Hepatocyte (in vitro differentiated cells): ENCODE measurements around the gene TMEM244.

Experiments
- EZH2phosphoT487 ChIP-seq: fragments of 200-600 bp; sonication (generic); IDR thresholded peaks from one replicate; pipeline ENCODE4 v1.6.1; 2018; ENCODE audit warnings: antibody characterized with exemption, mild to moderate bottlenecking, low read depth, moderate library complexity; ENCODE audit not compliant: unreplicated experiment, severe bottlenecking
- TF ChIP-seq, protein P1 (sequence below): fragments of 200-600 bp; sonication (generic); IDR thresholded peaks from 2 replicates; pipeline ENCODE4 v1.5.1; 2016; ENCODE audit warnings: antibody characterized with exemption, mild to moderate bottlenecking; ENCODE audit not compliant: poor library complexity

DNA sequence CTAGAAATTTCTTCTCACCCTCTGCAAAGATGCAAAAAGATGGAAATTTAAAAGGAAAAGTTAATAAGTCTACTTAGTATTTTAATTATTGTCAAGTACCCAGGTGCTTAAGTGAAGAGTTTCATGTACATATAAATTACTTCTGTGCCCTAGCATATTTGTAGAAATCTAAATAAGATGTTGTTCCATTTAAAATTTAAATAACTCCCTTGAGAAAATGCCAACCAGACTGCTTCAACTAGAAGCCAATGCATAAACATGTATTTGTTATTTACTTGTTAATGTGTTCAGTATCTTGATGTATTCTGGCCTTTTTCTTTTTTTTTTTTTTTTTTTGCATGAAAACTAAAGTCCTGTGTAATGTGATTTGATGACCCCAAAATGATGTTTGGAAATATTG lies 6.3 kb upstream of the TMEM244 start:
- TF ChIP-seq, protein P1, sequence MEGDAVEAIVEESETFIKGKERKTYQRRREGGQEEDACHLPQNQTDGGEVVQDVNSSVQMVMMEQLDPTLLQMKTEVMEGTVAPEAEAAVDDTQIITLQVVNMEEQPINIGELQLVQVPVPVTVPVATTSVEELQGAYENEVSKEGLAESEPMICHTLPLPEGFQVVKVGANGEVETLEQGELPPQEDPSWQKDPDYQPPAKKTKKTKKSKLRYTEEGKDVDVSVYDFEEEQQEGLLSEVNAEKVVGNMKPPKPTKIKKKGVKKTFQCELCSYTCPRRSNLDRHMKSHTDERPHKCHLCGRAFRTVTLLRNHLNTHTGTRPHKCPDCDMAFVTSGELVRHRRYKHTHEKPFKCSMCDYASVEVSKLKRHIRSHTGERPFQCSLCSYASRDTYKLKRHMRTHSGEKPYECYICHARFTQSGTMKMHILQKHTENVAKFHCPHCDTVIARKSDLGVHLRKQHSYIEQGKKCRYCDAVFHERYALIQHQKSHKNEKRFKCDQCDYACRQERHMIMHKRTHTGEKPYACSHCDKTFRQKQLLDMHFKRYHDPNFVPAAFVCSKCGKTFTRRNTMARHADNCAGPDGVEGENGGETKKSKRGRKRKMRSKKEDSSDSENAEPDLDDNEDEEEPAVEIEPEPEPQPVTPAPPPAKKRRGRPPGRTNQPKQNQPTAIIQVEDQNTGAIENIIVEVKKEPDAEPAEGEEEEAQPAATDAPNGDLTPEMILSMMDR, result no peak
- no peak for TF ChIP-seq EZH2phosphoT487
